OCI-LY7 (cell line): ENCODE data around the gene CD274. TPM values are rescaled to one million over a fixed set of nuclear protein-coding genes. Genes with fewer than 3 reads are reported as not detected.

ENCODE experiments used
- BruUV-seq: library from RNA; stranded (reverse); fragments of 400-500 nt; replicated peaks from 2 replicates; lab custom pipeline; 2021; lab: Mats Ljungman, UMichigan
- CTCF ChIA-PET: fragments of 300-600 bp; sonication (Branson Sonifier 250); formaldehyde crosslinking; loops from one replicate; lab custom pipeline; 2022; ENCODE audit warnings: antibody characterized with exemption; ENCODE audit not compliant: unreplicated experiment; lab: Charles Lee
- POLR2A ChIA-PET: fragments of 300-600 bp; sonication (Branson Sonifier 250); formaldehyde crosslinking; loops from one replicate; lab custom pipeline; 2022; ENCODE audit warnings: antibody characterized with exemption; lab: Charles Lee
- DNase-seq: peaks from one replicate; pipeline ENCODE4 v3.0.0-alpha.2; 2015; ENCODE audit warnings: low spot score
- H2AFZ ChIP-seq: fragments of 200-600 bp; sonication (generic), shearing (Covaris generic); 2 replicates; pipeline ENCODE4 v1.6.1; 2014; ENCODE audit warnings: mild to moderate bottlenecking, antibody characterized with exemption, low read length, moderate library complexity
- H3K27ac ChIP-seq: fragments of 200-600 bp; sonication (generic); 2 replicates; pipeline ENCODE4 v1.5.1; 2014; ENCODE audit warnings: mixed run types, low read depth, mild to moderate bottlenecking, moderate library complexity, low read length, inconsistent platforms; ENCODE audit not compliant: poor library complexity, severe bottlenecking
- H3K36me3 ChIP-seq: fragments of 200-600 bp; sonication (generic); 2 replicates; pipeline ENCODE4 v1.6.1; 2014; ENCODE audit warnings: mild to moderate bottlenecking, antibody characterized with exemption, low read length, moderate library complexity, mixed read lengths; ENCODE audit not compliant: insufficient read depth
- H3K4me1 ChIP-seq: fragments of 200-600 bp; sonication (generic); 2 replicates; pipeline ENCODE4 v1.5.1; 2014; ENCODE audit warnings: mild to moderate bottlenecking, low read length; ENCODE audit not compliant: insufficient read depth, poor library complexity, severe bottlenecking
- H3K4me2 ChIP-seq: fragments of 200-600 bp; sonication (generic); 2 replicates; pipeline ENCODE4 v1.6.1; 2014; ENCODE audit warnings: mild to moderate bottlenecking, low read length
- H3K4me3 ChIP-seq: fragments of 200-600 bp; sonication (generic); 2 replicates; pipeline ENCODE4 v1.5.1; 2014; ENCODE audit warnings: mild to moderate bottlenecking, low read depth, low read length; ENCODE audit not compliant: poor library complexity, severe bottlenecking
- H3K79me2 ChIP-seq: fragments of 200-600 bp; sonication (generic); 2 replicates; pipeline ENCODE4 v1.6.1; 2016; ENCODE audit warnings: low read depth, mild to moderate bottlenecking, low read length, moderate library complexity, mixed read lengths; ENCODE audit not compliant: insufficient read depth
- H3K9me2 ChIP-seq: fragments of 200-600 bp; sonication (generic); 2 replicates; pipeline ENCODE4 v1.6.1; 2016; ENCODE audit warnings: mild to moderate bottlenecking, low read length, mixed read lengths; ENCODE audit not compliant: insufficient read depth
- H3K9me3 ChIP-seq: fragments of 200-600 bp; sonication (generic); 2 replicates; pipeline ENCODE4 v1.6.1; 2014; ENCODE audit warnings: mild to moderate bottlenecking, mixed run types, low read length, mixed read lengths
- H4K20me1 ChIP-seq: fragments of 200-600 bp; sonication (generic); 2 replicates; pipeline ENCODE4 v1.6.1; 2014; ENCODE audit warnings: mild to moderate bottlenecking, antibody characterized with exemption, low read length, moderate library complexity, mixed read lengths; ENCODE audit not compliant: insufficient read depth
- EZH2phosphoT487 ChIP-seq: fragments of 200-600 bp; sonication (generic); IDR thresholded peaks from 2 replicates; pipeline ENCODE4 v1.6.1; 2018; ENCODE audit warnings: low read depth, borderline replicate concordance, mild to moderate bottlenecking, mixed run types, antibody characterized with exemption, low read length, moderate library complexity, mixed read lengths
- intact Hi-C: fragments of 100-400 bp; cut with micrococcal nuclease; formaldehyde crosslinking; loops from one replicate; pipeline ENCODE4 v1.10.0; 2022; ENCODE audit not compliant: unreplicated experiment
- total RNA-seq, 2 experiments: library from RNA; depleted of rRNA in 1 of 2; stranded (reverse); fragments of >200 nt in 1 of 2; shearing (Covaris generic) in 1 of 2; gene quantifications; 2 replicates each; pipeline ENCODE4 v1.2.3, GENCODE V29; 2014 to 2022
- TF ChIP-seq, protein P1 (sequence below): fragments of 200-600 bp; sonication (generic); conservative IDR thresholded peaks from 2 replicates; pipeline ENCODE4 v1.5.1; 2014; ENCODE audit warnings: mild to moderate bottlenecking, antibody characterized with exemption, low read length, moderate library complexity, mixed read lengths

Gene CD274
- total RNA-seq, 2 experiments from 2014 or later = 0.15 to 0.57 TPM

GRCh38 chr9:5511935-5512580 is 61.7 kb downstream of the CD274 start:
- no peak overlapping the region for H2AFZ ChIP-seq
- intact Hi-C loops = no loop called here
- no peaks in the 10 kb centered on the region for H3K36me3 ChIP-seq
- no peaks in the 10 kb centered on the region for H4K20me1 ChIP-seq
- H3K79me2 ChIP-seq = no peaks in the 10 kb centered on the region
- no peak overlapping the region for H3K4me2 ChIP-seq
- no peaks in the 10 kb centered on the region for H3K9me3 ChIP-seq
- ChIA-PET CTCF (no interaction called here), POLR2A (interaction anchor here (0.6 to 1.0 kb wide), 3 partner anchors 10 to 70 kb away, joined by 3 read pairs; no protein-coding TSS in a partner anchor)
- DNase-seq = no peak
- no peak for TF ChIP-seq EZH2phosphoT487
- TF ChIP-seq, protein P1, sequence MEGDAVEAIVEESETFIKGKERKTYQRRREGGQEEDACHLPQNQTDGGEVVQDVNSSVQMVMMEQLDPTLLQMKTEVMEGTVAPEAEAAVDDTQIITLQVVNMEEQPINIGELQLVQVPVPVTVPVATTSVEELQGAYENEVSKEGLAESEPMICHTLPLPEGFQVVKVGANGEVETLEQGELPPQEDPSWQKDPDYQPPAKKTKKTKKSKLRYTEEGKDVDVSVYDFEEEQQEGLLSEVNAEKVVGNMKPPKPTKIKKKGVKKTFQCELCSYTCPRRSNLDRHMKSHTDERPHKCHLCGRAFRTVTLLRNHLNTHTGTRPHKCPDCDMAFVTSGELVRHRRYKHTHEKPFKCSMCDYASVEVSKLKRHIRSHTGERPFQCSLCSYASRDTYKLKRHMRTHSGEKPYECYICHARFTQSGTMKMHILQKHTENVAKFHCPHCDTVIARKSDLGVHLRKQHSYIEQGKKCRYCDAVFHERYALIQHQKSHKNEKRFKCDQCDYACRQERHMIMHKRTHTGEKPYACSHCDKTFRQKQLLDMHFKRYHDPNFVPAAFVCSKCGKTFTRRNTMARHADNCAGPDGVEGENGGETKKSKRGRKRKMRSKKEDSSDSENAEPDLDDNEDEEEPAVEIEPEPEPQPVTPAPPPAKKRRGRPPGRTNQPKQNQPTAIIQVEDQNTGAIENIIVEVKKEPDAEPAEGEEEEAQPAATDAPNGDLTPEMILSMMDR = no peak
- H3K4me1 ChIP-seq = no peaks in the 10 kb centered on the region
- no TSS peak for BruUV-seq
- no peak overlapping the region for H3K27ac ChIP-seq
- H3K9me2 ChIP-seq = no peaks in the 10 kb centered on the region
- no peak overlapping the region for H3K4me3 ChIP-seq

DNA sequence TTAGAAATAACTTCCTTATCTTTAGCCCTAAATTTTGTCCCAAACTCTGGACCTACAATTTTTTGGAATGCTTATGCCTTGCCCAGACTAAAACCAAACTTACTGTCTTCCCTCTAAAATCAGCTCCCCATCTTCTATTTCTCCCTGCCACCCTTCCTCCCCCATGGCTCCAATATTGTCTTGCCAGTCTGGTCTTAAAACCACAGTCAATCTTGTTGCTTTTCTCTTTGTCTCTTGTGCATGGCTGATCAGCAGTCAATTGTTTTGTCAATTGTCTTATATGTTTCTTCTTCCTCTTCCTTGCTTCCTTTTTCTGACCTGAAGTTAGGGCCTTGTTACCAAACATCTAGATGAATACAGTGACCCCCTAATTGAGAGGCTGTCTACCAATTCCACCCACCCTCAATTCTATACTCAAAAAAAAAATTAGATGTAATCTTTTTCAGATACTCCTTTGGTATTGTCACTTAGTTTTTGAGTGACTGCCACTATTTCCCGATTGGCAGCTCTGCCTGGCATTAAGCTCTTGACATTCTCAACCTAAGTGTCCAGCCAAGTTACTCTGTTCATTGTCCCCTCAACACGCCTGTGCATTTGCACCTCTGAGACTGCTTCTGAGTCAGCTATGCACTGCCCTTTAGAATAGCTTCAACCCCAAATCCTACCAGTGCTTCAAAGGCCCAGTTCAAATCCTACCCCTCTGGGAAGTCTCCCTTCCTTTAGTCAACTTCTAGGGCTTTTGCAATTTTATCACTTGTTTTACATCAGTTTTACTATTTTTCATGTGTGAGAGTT is 62.5 kb downstream of the CD274 start:
- Histone ChIP-seq H4K20me1 (no peaks in the 10 kb centered on the region), H3K36me3 (no peaks in the 10 kb centered on the region), H3K9me3 (no peaks in the 10 kb centered on the region), H3K79me2 (no peaks in the 10 kb centered on the region), H3K27ac (no peak overlapping the region), H3K4me3 (no peak overlapping the region), H2AFZ (no peak overlapping the region), H3K4me1 (no peaks in the 10 kb centered on the region), H3K4me2 (no peak overlapping the region), H3K9me2 (no peaks in the 10 kb centered on the region)
- intact Hi-C loops = no loop called here
- CTCF ChIA-PET = no interaction called here
- DNase-seq = no peak
- TF ChIP-seq, protein P1 = no peak
- TF ChIP-seq EZH2phosphoT487 = no peak
- BruUV-seq = no TSS peak
- POLR2A ChIA-PET = interaction anchor here (0.6 to 0.7 kb wide), 2 partner anchors 9 to 71 kb away, joined by 3 read pairs; no protein-coding TSS in a partner anchor
